ENCODE results near the gene DYNLL1.

Gene DYNLL1

GRCh38 chr12:120469450-120470149, 26.3 kb upstream of the DYNLL1 start, which contains the start of gene SRSF9:
SRSF9 (minus strand) TSS chr12:120469748; CDS start chr12:120469609, 139 bp downstream.
- H3K79me1 ChIP-seq (ENCODE audit: low read length), result peaks cover 8% of the 10 kb centered on the region
- no peaks in the 10 kb centered on the region for H3K4me1 ChIP-seq (ENCODE audit: control insufficient read depth, low read depth, low read length)
- H3K23ac ChIP-seq (ENCODE audit: low read length), result peak within 1 kb of the TSS; percentile 99

GRCh38 chr12:120470150-120470784, 25.6 kb upstream of the DYNLL1 start:
- WGBS (ENCODE audit: extremely low coverage, insufficient coverage, low lambda C conversion rate), result no CpG with 5 or more reads among the region's 26 CpGs
- H3K79me1 ChIP-seq (ENCODE audit: low read length), result peaks cover 6% of the 10 kb centered on the region
- no peaks in the 10 kb centered on the region for H3K27me3 ChIP-seq (ENCODE audit: insufficient read depth, low read length, poor library complexity)
- DNase-seq, result no peak
- no peak overlapping the region for H3K18ac ChIP-seq (ENCODE audit: low read length)
- peak overlapping the region; percentile 81 for H3K4me2 ChIP-seq (ENCODE audit: low read length)
- H2BK15ac ChIP-seq (replicated peaks; ENCODE audit: low read depth), result no peak overlapping the region
- peaks cover 34% of the 10 kb centered on the region for H3K79me2 ChIP-seq (ENCODE audit: control insufficient read depth, insufficient read depth, low read length)
- H2BK5ac ChIP-seq (ENCODE audit: low read length), result peak overlapping the region; percentile 25
- H3K36me3 ChIP-seq (ENCODE audit: control insufficient read depth, insufficient read depth, low read length), result peaks cover 2% of the 10 kb centered on the region
- H4K8ac ChIP-seq (ENCODE audit: low read depth, low read length), result no peak overlapping the region
- H3K56ac ChIP-seq (ENCODE audit: low read length), result peak overlapping the region; percentile 95
- H3K23ac ChIP-seq (ENCODE audit: low read length), result peak overlapping the region; percentile 59
- H3K4ac ChIP-seq (ENCODE audit: low read depth, low read length), result no peak overlapping the region
- peak overlapping the region; percentile 88 for H3K9ac ChIP-seq (ENCODE audit: low read length)
- H3K4me3 ChIP-seq (ENCODE audit: low read length), result peak overlapping the region; percentile 2
- no peak overlapping the region for H2AK5ac ChIP-seq (ENCODE audit: low read length)
- H3K27ac ChIP-seq (ENCODE audit: low read depth, low read length), result no peak overlapping the region
- H3K4me1 ChIP-seq (ENCODE audit: control insufficient read depth, low read depth, low read length), result no peaks in the 10 kb centered on the region
- peak overlapping the region; percentile 33 for H4K5ac ChIP-seq (ENCODE audit: low read length)
- no peak overlapping the region for H2BK120ac ChIP-seq (ENCODE audit: low read depth, low read length)

More at GRCh38 chr12:120469450-120470149, 26.3 kb upstream of the DYNLL1 start, which contains the start of gene SRSF9:
- WGBS (ENCODE audit: extremely low coverage, insufficient coverage, low lambda C conversion rate), result no CpG with 5 or more reads among the region's 88 CpGs
- Histone ChIP-seq H3K4me2 (ENCODE audit: low read length) (peak within 1 kb of the TSS; percentile 83), H3K56ac (ENCODE audit: low read length) (peak within 1 kb of the TSS; percentile 100), H3K18ac (ENCODE audit: low read length) (peak within 1 kb of the TSS; percentile 63), H3K27me3 (ENCODE audit: insufficient read depth, low read length, poor library complexity) (no peaks in the 10 kb centered on the region), H3K36me3 (ENCODE audit: control insufficient read depth, insufficient read depth, low read length) (peaks cover 2% of the 10 kb centered on the region), H3K27ac (ENCODE audit: low read depth, low read length) (peak within 1 kb of the TSS; percentile 80), H3K4me3 (ENCODE audit: low read length) (peak within 1 kb of the TSS; percentile 90), H3K9ac (ENCODE audit: low read length) (peak within 1 kb of the TSS; percentile 99), H4K8ac (ENCODE audit: low read depth, low read length) (no peak within 1 kb of the TSS), H2BK15ac (replicated peaks; ENCODE audit: low read depth) (no peak within 1 kb of the TSS), H3K4ac (ENCODE audit: low read depth, low read length) (peak within 1 kb of the TSS; percentile 96), H2BK5ac (ENCODE audit: low read length) (peak within 1 kb of the TSS; percentile 93), H4K5ac (ENCODE audit: low read length) (peak within 1 kb of the TSS; percentile 33), H2BK120ac (ENCODE audit: low read depth, low read length) (peak within 1 kb of the TSS; percentile 4), H3K79me2 (ENCODE audit: control insufficient read depth, insufficient read depth, low read length) (peaks cover 34% of the 10 kb centered on the region), H2AK5ac (ENCODE audit: low read length) (no peak within 1 kb of the TSS)
- peak; percentile 97 for DNase-seq

GRCh38 chr12:120472521-120472920, 23.4 kb upstream of the DYNLL1 start:
- Histone ChIP-seq H3K27ac (ENCODE audit: low read depth, low read length) (no peak overlapping the region), H3K4me1 (ENCODE audit: control insufficient read depth, low read depth, low read length) (no peaks in the 10 kb centered on the region), H3K27me3 (ENCODE audit: insufficient read depth, low read length, poor library complexity) (no peaks in the 10 kb centered on the region), H2BK15ac (replicated peaks; ENCODE audit: low read depth) (no peak overlapping the region), H3K4me3 (ENCODE audit: low read length) (no peak overlapping the region), H3K79me1 (ENCODE audit: low read length) (no peaks in the 10 kb centered on the region), H2BK120ac (ENCODE audit: low read depth, low read length) (no peak overlapping the region), H4K8ac (ENCODE audit: low read depth, low read length) (no peak overlapping the region), H3K4me2 (ENCODE audit: low read length) (no peak overlapping the region), H3K79me2 (ENCODE audit: control insufficient read depth, insufficient read depth, low read length) (peaks cover 16% of the 10 kb centered on the region), H4K5ac (ENCODE audit: low read length) (no peak overlapping the region), H3K36me3 (ENCODE audit: control insufficient read depth, insufficient read depth, low read length) (no peaks in the 10 kb centered on the region), H3K9ac (ENCODE audit: low read length) (no peak overlapping the region), H2BK5ac (ENCODE audit: low read length) (no peak overlapping the region), H2AK5ac (ENCODE audit: low read length) (no peak overlapping the region), H3K23ac (ENCODE audit: low read length) (no peak overlapping the region), H3K18ac (ENCODE audit: low read length) (no peak overlapping the region), H3K56ac (ENCODE audit: low read length) (no peak overlapping the region), H3K4ac (ENCODE audit: low read depth, low read length) (no peak overlapping the region)
- DNase-seq, result no peak

- Histone ChIP-seq H2BK15ac (replicated peaks; ENCODE audit: low read depth) (no peak overlapping the region), H3K27ac (ENCODE audit: low read depth, low read length) (no peak overlapping the region), H3K79me2 (ENCODE audit: control insufficient read depth, insufficient read depth, low read length) (peaks cover 2% of the 10 kb centered on the region), H3K79me1 (ENCODE audit: low read length) (no peaks in the 10 kb centered on the region), H3K27me3 (ENCODE audit: insufficient read depth, low read length, poor library complexity) (no peaks in the 10 kb centered on the region), H3K9ac (ENCODE audit: low read length) (no peak overlapping the region), H2BK5ac (ENCODE audit: low read length) (no peak overlapping the region), H4K8ac (ENCODE audit: low read depth, low read length) (no peak overlapping the region), H2AK5ac (ENCODE audit: low read length) (no peak overlapping the region), H3K18ac (ENCODE audit: low read length) (no peak overlapping the region), H3K4ac (ENCODE audit: low read depth, low read length) (no peak overlapping the region), H3K4me1 (ENCODE audit: control insufficient read depth, low read depth, low read length) (no peaks in the 10 kb centered on the region), H3K4me3 (ENCODE audit: low read length) (no peak overlapping the region), H2BK120ac (ENCODE audit: low read depth, low read length) (no peak overlapping the region), H3K36me3 (ENCODE audit: control insufficient read depth, insufficient read depth, low read length) (no peaks in the 10 kb centered on the region), H3K23ac (ENCODE audit: low read length) (no peak overlapping the region), H3K4me2 (ENCODE audit: low read length) (no peak overlapping the region), H4K5ac (ENCODE audit: low read length) (no peak overlapping the region), H3K56ac (ENCODE audit: low read length) (no peak overlapping the region)
- WGBS (ENCODE audit: extremely low coverage, insufficient coverage, low lambda C conversion rate), result no CpG with 5 or more reads among the region's 6 CpGs
- no peak for DNase-seq
These were observed 21.9 kb upstream of the DYNLL1 start for GRCh38 chr12:120473807-120474615.

- DNase-seq, result peak; percentile 82
- no peaks in the 10 kb centered on the region for H3K36me3 ChIP-seq (ENCODE audit: control insufficient read depth, insufficient read depth, low read length)
- WGBS (ENCODE audit: extremely low coverage, insufficient coverage, low lambda C conversion rate), result no CpG with 5 or more reads among the region's 2 CpGs
- no peak overlapping the region for H2BK5ac ChIP-seq (ENCODE audit: low read length)
- H3K4me1 ChIP-seq (ENCODE audit: control insufficient read depth, low read depth, low read length), result no peaks in the 10 kb centered on the region
- no peak overlapping the region for H3K4me3 ChIP-seq (ENCODE audit: low read length)
- H3K27me3 ChIP-seq (ENCODE audit: insufficient read depth, low read length, poor library complexity), result no peaks in the 10 kb centered on the region
- no peak overlapping the region for H3K18ac ChIP-seq (ENCODE audit: low read length)
- H3K56ac ChIP-seq (ENCODE audit: low read length), result no peak overlapping the region
- H2BK15ac ChIP-seq (replicated peaks; ENCODE audit: low read depth), result no peak overlapping the region
- no peak overlapping the region for H2AK5ac ChIP-seq (ENCODE audit: low read length)
- no peak overlapping the region for H2BK120ac ChIP-seq (ENCODE audit: low read depth, low read length)
- no peak overlapping the region for H3K4me2 ChIP-seq (ENCODE audit: low read length)
- H4K5ac ChIP-seq (ENCODE audit: low read length), result no peak overlapping the region
- no peak overlapping the region for H4K8ac ChIP-seq (ENCODE audit: low read depth, low read length)
- no peaks in the 10 kb centered on the region for H3K79me1 ChIP-seq (ENCODE audit: low read length)
- no peak overlapping the region for H3K23ac ChIP-seq (ENCODE audit: low read length)
- H3K79me2 ChIP-seq (ENCODE audit: control insufficient read depth, insufficient read depth, low read length), result no peaks in the 10 kb centered on the region
- H3K9ac ChIP-seq (ENCODE audit: low read length), result no peak overlapping the region
- H3K4ac ChIP-seq (ENCODE audit: low read depth, low read length), result no peak overlapping the region
- H3K27ac ChIP-seq (ENCODE audit: low read depth, low read length), result no peak overlapping the region
These were observed 21.3 kb upstream of the DYNLL1 start for GRCh38 chr12:120474616-120474960.
